Suprapubic skin (tissue), 4 donors: ENCODE results near the gene NRAS. TPM values are rescaled to one million over a fixed set of nuclear protein-coding genes. Genes with fewer than 3 reads are reported as not detected.
"Not testable (repeated sequence)": the region's sequence is repeated elsewhere in the genome, so short reads cannot be mapped to it uniquely, and the experiment has no call there.

Source experiments
- DNase-seq, 2 donors: peaks; one replicate each; pipeline ENCODE4 v3.0.0-alpha.2; 2019; ENCODE audit warnings: low spot score in 2 of 2
- H3K27ac ChIP-seq: fragments of 200-600 bp; sonication (generic); one replicate; pipeline ENCODE4 v1.5.1; 2019
- H3K27me3 ChIP-seq: fragments of 200-600 bp; sonication (generic); one replicate; pipeline ENCODE4 v1.5.1; 2019
- H3K36me3 ChIP-seq: fragments of 200-600 bp; sonication (generic); one replicate; pipeline ENCODE4 v1.5.1; 2019
- H3K4me1 ChIP-seq: fragments of 200-600 bp; sonication (generic); one replicate; pipeline ENCODE4 v1.5.1; 2019
- H3K4me3 ChIP-seq: fragments of 200-600 bp; sonication (generic); one replicate; pipeline ENCODE4 v1.5.1; 2019; ENCODE audit warnings: mild to moderate bottlenecking
- H3K9me3 ChIP-seq: fragments of 200-600 bp; sonication (generic); one replicate; pipeline ENCODE4 v1.5.1; 2019
- EP300 ChIP-seq: sonication (generic); formaldehyde crosslinking; IDR thresholded peaks from one replicate; pipeline ENCODE4 v1.6.1; 2017; ENCODE audit warnings: antibody characterized with exemption
- POLR2A ChIP-seq, 2 donors: fragments of 450-650 bp; IDR thresholded peaks; one replicate each; pipeline ENCODE4 v1.6.1; 2017; ENCODE audit warnings: antibody characterized with exemption in 2 of 2, mild to moderate bottlenecking in 2 of 2, moderate library complexity in 2 of 2
- POLR2AphosphoS5 ChIP-seq, 3 donors: sonication (generic); formaldehyde crosslinking; IDR thresholded peaks; one replicate each; pipeline ENCODE4 v1.6.1; 2017; ENCODE audit warnings: antibody characterized with exemption in 3 of 3
- WGBS: methylation state at CpG from one replicate; pipeline ENCODE4 v1.1.5; 2018; 5-methylcytosine and 5-hydroxymethylcytosine counted together
- total RNA-seq, 4 donors: library from RNA; depleted of rRNA; stranded (reverse); fragments of >200 nt; gene quantifications; one replicate each; pipeline ENCODE4 v1.1.0, GENCODE V29; 2016
- TF ChIP-seq, protein P1 (sequence below), 2 donors: fragments of 200-600 bp in 1 of 2; fragments of 450-650 bp in 1 of 2; sonication (generic) in 1 of 2; IDR thresholded peaks; one replicate each; pipeline ENCODE4 v1.5.1; 2016 to 2019; ENCODE audit warnings: antibody characterized with exemption in 2 of 2, mild to moderate bottlenecking in 1 of 2, moderate library complexity in 1 of 2

Gene NRAS
- total RNA-seq, 4 donors from 2014 or later: 21.8 to 41.1 (median 33.3) TPM

DNA sequence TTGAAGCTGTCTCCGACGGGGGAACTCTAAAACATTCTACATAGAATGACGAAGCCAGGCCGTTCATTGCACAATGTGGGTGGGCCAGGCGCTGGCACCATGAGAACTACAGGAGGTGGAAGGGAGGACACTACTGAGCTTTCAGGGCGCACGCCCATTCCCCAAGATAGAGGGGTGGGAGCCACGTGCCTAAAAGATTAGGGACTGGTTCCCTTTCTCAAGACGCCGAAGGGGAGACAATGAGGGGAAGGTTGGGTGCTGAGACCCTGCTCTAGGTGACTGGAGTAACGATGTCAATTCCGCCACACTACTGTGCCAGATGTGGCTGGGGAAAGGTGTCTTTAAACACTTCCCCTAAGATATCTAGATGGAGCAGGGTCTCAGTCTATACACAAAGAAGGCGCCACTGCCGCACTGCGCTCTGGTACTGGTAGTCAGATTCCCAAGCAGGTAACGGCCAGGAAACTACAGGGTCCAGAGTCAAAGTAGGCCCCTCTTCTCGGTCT lies 40.4 kb upstream of the NRAS start:
- Histone ChIP-seq H3K9me3 (no peaks in the 10 kb centered on the region), H3K4me1 (peaks cover 53% of the 10 kb centered on the region), H3K27me3 (no peaks in the 10 kb centered on the region), H3K36me3 (no peaks in the 10 kb centered on the region), H3K27ac (peak overlapping the region; percentile 99), H3K4me3 (peak overlapping the region; percentile 84)
- WGBS: 0% methylated on average over 17 of the region's 17 CpGs
- TF ChIP-seq EP300: no peak
- TF ChIP-seq, protein P1, sequence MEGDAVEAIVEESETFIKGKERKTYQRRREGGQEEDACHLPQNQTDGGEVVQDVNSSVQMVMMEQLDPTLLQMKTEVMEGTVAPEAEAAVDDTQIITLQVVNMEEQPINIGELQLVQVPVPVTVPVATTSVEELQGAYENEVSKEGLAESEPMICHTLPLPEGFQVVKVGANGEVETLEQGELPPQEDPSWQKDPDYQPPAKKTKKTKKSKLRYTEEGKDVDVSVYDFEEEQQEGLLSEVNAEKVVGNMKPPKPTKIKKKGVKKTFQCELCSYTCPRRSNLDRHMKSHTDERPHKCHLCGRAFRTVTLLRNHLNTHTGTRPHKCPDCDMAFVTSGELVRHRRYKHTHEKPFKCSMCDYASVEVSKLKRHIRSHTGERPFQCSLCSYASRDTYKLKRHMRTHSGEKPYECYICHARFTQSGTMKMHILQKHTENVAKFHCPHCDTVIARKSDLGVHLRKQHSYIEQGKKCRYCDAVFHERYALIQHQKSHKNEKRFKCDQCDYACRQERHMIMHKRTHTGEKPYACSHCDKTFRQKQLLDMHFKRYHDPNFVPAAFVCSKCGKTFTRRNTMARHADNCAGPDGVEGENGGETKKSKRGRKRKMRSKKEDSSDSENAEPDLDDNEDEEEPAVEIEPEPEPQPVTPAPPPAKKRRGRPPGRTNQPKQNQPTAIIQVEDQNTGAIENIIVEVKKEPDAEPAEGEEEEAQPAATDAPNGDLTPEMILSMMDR (IDR thresholded peaks at IDR 0.05): no peak
- no peak for TF ChIP-seq POLR2A (IDR thresholded peaks at IDR 0.05)
- no peak for TF ChIP-seq POLR2AphosphoS5 (IDR thresholded peaks at IDR 0.05)
- peak; percentile 83 to 84 for DNase-seq

DNA sequence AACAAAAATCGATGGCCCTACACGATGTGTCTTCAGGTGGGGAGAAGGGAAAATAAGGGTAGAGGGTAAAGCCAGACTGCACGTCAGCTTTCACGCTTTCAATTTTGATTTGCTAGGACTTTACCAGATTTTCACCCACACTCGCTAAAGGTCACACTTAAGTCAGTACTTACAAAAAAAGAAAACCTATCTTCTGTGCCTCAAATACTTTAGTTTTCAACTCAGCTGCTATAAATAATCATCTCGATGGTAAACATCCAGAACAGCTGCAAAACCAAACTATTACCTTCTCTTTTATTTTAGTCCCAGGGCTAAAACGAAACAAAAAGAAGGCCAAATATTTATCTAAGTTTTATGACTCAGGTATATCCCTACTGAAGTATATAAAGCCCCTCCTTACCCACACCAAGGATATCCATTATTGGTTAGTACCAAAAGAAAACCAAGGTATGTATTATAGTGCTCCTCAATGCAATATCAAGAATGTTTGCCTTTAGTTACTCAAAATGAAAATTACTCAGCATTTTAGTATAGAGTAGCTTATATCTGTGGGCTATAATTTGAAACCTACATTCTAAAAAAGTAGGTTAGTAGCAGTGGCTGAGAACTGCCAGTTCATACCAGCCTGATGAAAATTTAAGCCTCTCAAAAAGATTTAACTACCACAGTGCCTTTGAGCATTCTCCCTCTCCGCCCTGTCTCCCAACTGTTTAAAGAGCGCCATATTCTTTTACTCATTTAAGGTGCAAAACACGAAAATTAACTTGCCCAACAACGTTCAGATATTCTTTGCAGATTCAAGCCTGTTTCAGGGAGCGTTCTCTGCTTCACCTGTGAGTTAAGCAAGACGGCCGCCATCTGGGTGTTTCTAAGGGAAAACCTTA lies 39.7 kb upstream of the NRAS start:
- Histone ChIP-seq H3K4me3 (peak overlapping the region; percentile 84), H3K36me3 (no peaks in the 10 kb centered on the region), H3K27ac (peak overlapping the region; percentile 99), H3K27me3 (no peaks in the 10 kb centered on the region), H3K9me3 (no peaks in the 10 kb centered on the region), H3K4me1 (peaks cover 61% of the 10 kb centered on the region)
- WGBS: 27% methylated on average over 14 of the region's 14 CpGs
- TF ChIP-seq POLR2A (IDR thresholded peaks at IDR 0.05) (no peak), EP300 (no peak), POLR2AphosphoS5 (IDR thresholded peaks at IDR 0.05) (no peak)
- TF ChIP-seq, protein P1 (IDR thresholded peaks at IDR 0.05): no peak
- DNase-seq: no peak

DNA sequence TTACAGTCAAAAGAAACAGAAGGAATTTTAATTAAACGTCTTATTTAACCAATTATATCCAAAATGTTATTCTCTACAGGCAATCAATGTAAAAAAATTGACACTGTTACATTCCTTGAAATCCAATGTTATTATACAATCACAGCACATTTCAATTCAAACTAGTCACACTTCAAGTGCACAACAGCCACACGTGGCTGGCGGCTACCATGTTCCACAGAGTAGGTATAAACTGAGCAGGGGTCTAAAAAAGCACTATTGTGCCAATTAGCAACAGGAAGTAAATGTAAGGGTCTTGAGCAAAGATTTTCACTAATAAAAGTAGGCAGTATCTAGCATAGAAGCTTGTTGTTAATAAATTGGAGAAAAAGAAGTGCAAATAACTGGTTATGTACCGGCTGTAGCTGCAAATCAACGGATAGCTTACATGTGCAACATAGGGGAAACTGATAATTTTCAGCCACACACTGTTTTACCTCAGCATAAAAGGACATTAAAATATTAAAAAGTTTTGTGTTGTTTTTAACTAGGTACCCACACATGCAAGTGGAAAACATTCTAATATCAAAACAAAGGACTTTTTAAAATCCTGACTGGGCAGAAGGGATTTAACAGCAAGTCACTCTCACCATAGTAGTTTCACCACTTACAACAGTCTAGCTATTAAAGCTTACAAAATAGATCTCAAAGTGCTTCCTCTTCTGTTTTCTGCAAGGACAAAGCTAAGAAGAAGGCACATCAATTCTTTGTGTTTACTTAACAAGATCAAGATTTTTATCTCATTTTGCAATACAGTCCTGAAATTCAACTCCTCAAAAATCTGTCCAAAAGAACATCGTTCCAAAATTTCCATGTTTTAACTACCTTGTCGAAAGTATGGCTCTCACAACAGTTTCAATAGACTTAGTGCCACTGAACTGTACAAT lies 38.7 kb upstream of the NRAS start:
- DNase-seq: no peak
- no peaks in the 10 kb centered on the region for H3K27me3 ChIP-seq
- TF ChIP-seq EP300: no peak
- TF ChIP-seq, protein P1 (IDR thresholded peaks at IDR 0.05): no peak
- no peak for TF ChIP-seq POLR2A (IDR thresholded peaks at IDR 0.05)
- TF ChIP-seq POLR2AphosphoS5 (IDR thresholded peaks at IDR 0.05): no peak
- no peak overlapping the region for H3K27ac ChIP-seq
- H3K4me1 ChIP-seq: peaks cover 69% of the 10 kb centered on the region
- peak overlapping the region; percentile 84 for H3K4me3 ChIP-seq
- no peaks in the 10 kb centered on the region for H3K9me3 ChIP-seq
- H3K36me3 ChIP-seq: no peaks in the 10 kb centered on the region
- WGBS: 40% methylated on average over 7 of the region's 7 CpGs

DNA sequence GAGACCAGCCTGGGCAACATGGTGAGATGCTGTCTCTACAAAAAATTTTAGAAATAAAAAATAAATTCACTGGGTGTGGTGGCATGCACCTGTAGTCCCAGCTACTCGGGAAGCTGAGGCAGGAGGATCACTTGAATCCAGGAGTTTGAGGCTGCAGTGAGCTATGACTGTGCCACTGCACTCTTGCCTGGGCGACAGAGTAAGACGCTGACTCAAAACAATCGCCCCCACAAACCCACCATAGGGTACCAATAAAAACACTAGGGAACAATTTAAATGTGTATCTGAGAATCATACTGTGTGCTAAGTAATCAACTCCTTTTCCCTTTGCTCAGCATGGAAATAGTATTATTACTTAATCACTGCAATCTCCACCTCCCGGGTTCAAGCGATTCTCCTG lies 37.1 kb upstream of the NRAS start:
- not testable (repeated sequence) for H3K27ac ChIP-seq, H3K27me3 ChIP-seq, DNase-seq, H3K9me3 ChIP-seq, H3K4me3 ChIP-seq
- Histone ChIP-seq H3K36me3 (peaks cover 12% of the 10 kb centered on the region), H3K4me1 (peaks cover 74% of the 10 kb centered on the region)
- WGBS: 85% methylated on average over 6 of the region's 6 CpGs

DNA sequence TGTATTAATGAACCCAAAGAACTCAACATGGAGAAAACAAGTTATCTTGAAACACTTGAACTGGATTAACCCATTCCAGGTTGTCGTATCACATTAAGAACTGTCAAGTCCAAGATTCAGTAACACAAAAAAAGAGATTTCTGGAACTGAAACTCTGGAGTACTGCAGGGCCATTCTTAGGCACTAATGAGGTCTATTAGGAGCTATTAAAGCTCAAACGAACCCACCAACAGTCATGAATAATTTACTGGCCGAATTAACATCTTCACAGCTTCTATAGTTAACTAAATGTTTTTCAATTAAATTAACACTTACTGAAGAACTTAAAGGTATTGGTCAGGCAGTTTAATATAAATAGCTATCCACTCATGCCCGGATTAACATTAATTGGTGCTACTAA lies 36.6 kb upstream of the NRAS start:
- Histone ChIP-seq H3K4me1 (peaks cover 73% of the 10 kb centered on the region), H3K4me3 (no peak overlapping the region), H3K27ac (no peak overlapping the region), H3K9me3 (no peaks in the 10 kb centered on the region), H3K36me3 (peaks cover 14% of the 10 kb centered on the region), H3K27me3 (no peaks in the 10 kb centered on the region)
- WGBS: 68% methylated on average over 4 of the region's 4 CpGs
- DNase-seq: no peak
- no peak for TF ChIP-seq EP300
- TF ChIP-seq POLR2AphosphoS5 (IDR thresholded peaks at IDR 0.05): no peak
- TF ChIP-seq, protein P1 (IDR thresholded peaks at IDR 0.05): no peak
